ENCODE data around the gene TLR5.
A peak's percentile ranks its signal among the peaks of the same experiment; 100 is the strongest.

The TLR5 gene

DNA sequence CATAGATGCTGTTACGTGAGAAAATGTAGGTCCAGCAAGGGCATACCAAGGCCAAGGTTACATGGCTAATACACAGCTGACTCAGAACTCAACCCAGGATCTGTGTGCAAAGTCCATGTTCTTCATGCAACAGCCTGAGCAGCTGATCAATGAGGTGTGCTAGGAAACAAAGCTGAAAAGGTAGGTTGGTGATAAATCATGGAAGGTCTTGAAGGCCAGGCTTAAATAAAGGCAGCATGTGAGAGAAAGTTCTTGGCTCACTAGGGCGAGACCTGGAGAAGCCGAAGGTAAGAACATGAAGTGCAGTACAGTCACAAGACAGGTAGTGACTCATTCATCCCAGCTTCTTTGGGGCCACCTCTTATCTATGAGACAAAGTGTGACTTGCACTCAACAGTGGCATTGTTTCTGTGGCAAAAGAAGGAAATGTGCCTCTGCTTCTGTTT is 33.4 kb downstream of the TLR5 start:
- DNase-seq = no peak

GRCh38 chr1:223106856-223107255 is 36.2 kb downstream of the TLR5 start:
- DNase-seq = no peak

- DNase-seq = no peak
Observed at GRCh38 chr1:223105568-223105967, 37.5 kb downstream of the TLR5 start.

DNA sequence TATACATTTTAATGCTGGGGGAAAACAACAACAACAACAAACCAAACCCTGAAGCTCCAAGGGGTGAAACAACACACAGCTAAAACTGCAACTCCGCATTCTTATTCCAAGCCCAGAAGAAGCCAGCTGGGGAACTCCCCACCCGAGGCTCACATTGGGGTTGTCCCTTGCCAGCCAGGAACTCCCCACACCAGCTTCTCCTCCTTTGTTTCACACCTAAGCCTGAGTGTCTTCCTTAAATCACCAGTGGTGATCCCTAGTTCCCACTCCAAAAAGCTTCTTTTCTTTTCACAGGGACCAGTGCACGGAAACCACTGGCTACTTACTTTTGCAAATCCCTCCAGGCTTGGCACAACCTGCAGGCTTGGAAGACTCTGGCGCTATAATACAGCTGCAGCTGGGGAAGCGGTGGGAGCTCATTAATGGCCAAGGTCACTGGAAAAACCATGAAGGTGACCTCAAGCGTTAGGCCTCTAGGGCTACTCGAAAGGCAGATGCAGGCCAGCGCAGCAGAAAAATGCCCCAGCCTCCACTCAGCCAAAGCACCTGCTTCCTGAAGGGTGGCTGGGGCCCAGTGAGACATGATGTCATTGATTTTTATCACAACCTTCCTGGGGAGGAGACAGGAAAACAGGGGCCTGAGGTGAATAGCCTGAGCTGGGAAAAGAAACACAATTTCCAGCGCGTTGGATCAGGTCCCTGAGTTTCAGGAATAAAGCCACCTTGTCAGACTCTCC is 40.1 kb downstream of the TLR5 start:
- DNase-seq = no peak

- DNase-seq = no peak
Observed at GRCh38 chr1:223097713-223098112, 45.3 kb downstream of the TLR5 start.

GRCh38 chr1:223095870-223096269 is 47.2 kb downstream of the TLR5 start:
- DNase-seq = no peak

DNA sequence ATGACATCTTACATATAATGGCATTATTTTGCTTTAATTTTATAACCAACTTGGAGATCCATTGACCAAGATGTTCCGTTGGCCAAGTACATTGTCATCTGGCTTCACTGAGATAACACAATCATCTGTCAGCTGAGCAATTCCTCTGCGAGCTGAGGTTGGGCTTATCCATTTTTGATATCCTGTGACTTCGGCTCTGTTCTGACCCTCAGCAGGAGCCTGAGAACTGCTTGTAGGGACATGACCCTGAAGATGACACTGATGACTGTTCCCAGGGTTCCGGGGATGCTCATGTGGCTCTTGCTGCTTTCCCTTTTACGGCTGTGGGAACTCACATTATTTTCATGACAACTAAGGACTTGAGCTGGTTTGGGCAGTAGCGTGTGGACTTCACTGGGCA is 51.2 kb downstream of the TLR5 start:
- DNase-seq = no peak

GRCh38 chr1:223089250-223089649 is 53.8 kb downstream of the TLR5 start:
- DNase-seq = no peak

GRCh38 chr1:223088713-223089240 is 54.3 kb downstream of the TLR5 start:
- DNase-seq = no peak

DNA sequence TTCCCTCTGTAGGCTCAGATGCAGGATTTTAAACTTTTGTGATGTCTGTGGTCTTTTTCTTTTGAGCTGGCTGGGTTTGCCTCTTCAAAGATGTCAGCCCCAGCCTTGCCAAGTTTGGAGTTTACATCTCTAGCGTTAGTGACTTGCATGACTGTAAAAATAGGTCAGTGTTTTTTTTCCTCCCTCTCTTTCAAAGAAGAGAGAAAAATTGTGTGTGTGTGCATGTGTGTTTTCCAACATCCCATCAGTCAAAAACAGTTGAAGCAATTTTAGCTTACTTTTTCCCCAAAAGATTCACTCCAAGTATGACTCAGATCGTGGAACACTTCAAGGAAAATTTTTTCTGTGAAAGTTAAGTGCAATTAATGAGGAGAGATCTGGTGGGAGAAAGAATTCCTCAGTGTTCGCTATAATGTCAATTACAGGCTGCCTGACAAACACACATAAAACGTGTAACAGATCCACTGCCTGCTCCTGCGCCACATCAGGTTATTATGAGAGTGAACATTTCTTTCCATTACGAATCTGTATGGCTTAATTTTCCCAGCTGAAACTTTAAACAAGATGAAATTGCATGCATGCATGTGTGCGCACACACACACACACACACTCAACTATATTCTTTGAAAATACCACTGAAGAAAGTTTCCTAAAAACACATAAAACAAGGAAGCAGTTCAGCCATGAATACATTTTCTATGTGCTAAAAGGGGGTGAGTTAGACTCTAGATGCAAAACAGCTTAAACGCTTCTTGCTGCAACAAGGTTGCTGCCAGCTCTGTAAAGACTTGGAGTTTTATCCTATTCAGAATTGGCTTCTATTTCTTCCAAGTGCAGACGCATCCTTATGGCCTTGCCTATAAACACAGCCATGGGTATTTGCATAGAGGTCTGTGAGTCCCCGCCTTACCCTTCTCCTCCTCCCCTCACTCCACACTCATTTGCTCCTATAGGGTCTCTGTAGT is 55.5 kb downstream of the TLR5 start:
- no peak for DNase-seq

- no peak for DNase-seq
Observed at GRCh38 chr1:223084464-223084866, 58.6 kb downstream of the TLR5 start.

- DNase-seq = no peak
Observed at GRCh38 chr1:223083831-223084230, 59.2 kb downstream of the TLR5 start.

- DNase-seq = no peak
Observed at GRCh38 chr1:223082914-223083313, 60.1 kb downstream of the TLR5 start.

- DNase-seq = peak; percentile 66 to 70
Observed at GRCh38 chr1:223081181-223081994, 61.7 kb downstream of the TLR5 start.

DNA sequence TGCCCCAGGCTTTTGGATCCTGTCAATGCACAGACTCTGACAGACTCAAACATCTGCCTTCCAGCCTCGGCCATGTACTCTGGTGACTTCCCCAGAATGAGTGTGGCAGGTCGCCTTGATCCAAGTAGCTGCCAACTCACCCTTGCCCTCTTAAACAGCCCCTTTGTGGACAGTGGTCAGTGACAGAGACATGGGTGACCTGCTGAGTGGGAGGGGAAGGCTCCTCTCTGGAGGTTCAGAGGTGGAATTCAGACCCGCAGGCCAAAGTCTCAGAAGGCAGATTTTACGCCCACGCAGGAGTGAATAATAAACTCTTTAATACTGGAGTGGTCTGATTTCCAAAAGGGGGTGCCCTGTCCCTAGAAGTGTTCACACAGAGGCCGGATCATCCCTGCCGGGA is 63.5 kb downstream of the TLR5 start:
- DNase-seq = no peak

DNA sequence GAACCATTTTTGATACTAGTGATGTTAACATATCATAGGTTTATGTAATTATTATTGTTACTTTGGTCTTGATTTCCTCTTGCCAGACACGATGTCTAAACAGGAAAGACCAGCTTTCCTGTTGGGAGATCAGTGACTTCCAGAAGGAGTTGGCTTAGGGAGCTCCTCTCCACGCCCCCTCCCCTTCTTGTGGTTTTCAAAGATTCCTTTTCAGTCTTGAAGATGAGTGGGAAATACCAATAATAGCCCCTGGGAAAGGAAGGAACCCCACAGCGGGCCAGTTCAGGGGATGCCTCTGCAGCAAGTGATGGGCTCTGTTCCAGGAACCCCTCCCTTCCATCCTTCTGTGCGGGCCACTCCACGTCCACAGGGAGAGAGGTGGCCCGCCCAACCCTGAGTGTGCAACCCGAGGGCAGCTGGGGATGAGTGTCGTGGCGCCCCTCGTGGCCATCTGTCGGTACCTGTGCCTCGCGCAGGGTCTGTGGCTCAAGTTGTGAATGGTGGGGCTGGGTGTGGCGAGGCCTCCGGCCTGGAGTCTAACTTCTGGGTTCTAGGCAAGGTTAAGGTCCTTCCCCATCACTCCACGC is 65.7 kb downstream of the TLR5 start:
- DNase-seq = no peak

- no peak for DNase-seq
Observed at GRCh38 chr1:223076362-223076761, 66.7 kb downstream of the TLR5 start.

GRCh38 chr1:223075834-223076233 is 67.2 kb downstream of the TLR5 start:
- no peak for DNase-seq

DNA sequence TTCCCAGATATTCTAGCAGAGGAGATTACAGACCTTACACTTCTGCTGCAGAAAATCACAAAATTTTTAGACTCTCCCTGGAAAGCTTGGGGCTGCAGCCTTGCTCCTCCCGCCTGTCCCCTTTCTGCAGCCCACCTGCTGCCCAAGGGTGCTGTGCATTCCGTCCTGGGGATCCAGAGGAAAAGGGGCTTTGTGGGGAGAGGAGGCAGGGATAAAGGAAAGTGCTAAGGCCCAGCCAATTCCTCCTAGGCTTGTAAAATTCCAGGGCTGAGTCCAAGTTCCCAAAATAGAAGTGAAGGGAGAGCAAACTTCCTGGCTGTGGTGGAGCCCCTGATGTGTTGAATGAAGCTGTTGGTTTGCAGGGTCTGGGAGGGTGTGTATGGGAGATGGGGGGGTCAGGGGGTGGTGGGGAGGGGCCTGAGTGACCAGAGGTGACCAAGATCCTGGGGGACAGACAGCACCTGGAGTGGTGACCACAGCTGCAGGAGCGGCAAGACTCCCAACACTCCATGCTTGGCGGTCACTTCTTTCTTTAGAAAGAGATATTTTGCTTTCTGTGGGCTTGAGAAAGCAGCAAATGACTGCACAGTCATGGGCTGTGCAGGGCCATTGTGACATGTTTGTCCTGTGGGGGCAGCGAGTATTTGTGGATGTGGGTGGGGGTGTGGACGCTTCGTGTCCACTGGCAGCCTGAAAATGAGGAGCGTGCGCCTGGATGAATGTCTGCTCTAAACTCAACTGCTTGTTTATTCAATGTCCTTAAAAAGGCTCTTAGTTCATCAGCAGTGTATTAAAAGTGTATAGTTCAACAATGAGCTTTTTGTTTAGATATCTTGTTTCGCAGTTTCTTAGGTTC is 68.4 kb downstream of the TLR5 start:
- no peak for DNase-seq

GRCh38 chr1:223068900-223069665 is 74.0 kb downstream of the TLR5 start:
- no peak for DNase-seq

GRCh38 chr1:223067914-223068313 is 75.1 kb downstream of the TLR5 start:
- no peak for DNase-seq
